ENCODE data around the gene KRT4. TPM values are rescaled to one million over a fixed set of nuclear protein-coding genes. Genes with fewer than 3 reads are reported as not detected.
"Not testable (repeated sequence)": the region's sequence is repeated elsewhere in the genome, so short reads cannot be mapped to it uniquely, and the experiment has no call there.

KRT4 gene
- not detected in 2 replicates for total RNA-seq (2014; rRNA removed; shearing (Covaris generic); ENCODE audit: low replicate concordance)

GRCh38 chr12:52813885-52814709 is at the start of gene KRT4:
TSS of gene KRT4 (minus strand) at chr12:52814116. CDS start at chr12:52814058, 58 bp downstream.
- Histone ChIP-seq H2AFZ (ENCODE audit: low read length) (no peak within 1 kb of the TSS), H3K36me3 (ENCODE audit: insufficient read depth, low read length) (no peaks in the 10 kb centered on the region), H3K27ac (ENCODE audit: low read length) (no peak within 1 kb of the TSS), H4K20me1 (ENCODE audit: insufficient read depth, low read depth, low read length) (no peaks in the 10 kb centered on the region), H3K4me3 (ENCODE audit: low read length) (no peak within 1 kb of the TSS), H3K9me3 (ENCODE audit: low read length) (no peaks in the 10 kb centered on the region), H3K4me1 (ENCODE audit: low read length) (peaks cover 11% of the 10 kb centered on the region), H3K79me2 (ENCODE audit: low read length) (no peaks in the 10 kb centered on the region), H3K4me2 (ENCODE audit: low read depth, low read length, poor library complexity, severe bottlenecking) (no peak within 1 kb of the TSS), H3K9me2 (replicated peaks; ENCODE audit: insufficient read depth, low read length) (no peaks in the 10 kb centered on the region), H3K27me3 (ENCODE audit: low read length) (no peaks in the 10 kb centered on the region), H3K9ac (ENCODE audit: low read length) (no peak within 1 kb of the TSS)
- no peak for DNase-seq

- no peak overlapping the region for H3K4me3 ChIP-seq (ENCODE audit: low read length)
- no peaks in the 10 kb centered on the region for H4K20me1 ChIP-seq (ENCODE audit: insufficient read depth, low read depth, low read length)
- H3K27ac ChIP-seq (ENCODE audit: low read length), result no peak overlapping the region
- no peaks in the 10 kb centered on the region for H3K4me1 ChIP-seq (ENCODE audit: low read length)
- no peaks in the 10 kb centered on the region for H3K36me3 ChIP-seq (ENCODE audit: insufficient read depth, low read length)
- no peaks in the 10 kb centered on the region for H3K79me2 ChIP-seq (ENCODE audit: low read length)
- H3K9me2 ChIP-seq (replicated peaks; ENCODE audit: insufficient read depth, low read length), result no peaks in the 10 kb centered on the region
- H3K9me3 ChIP-seq (ENCODE audit: low read length), result no peaks in the 10 kb centered on the region
- H3K9ac ChIP-seq (ENCODE audit: low read length), result no peak overlapping the region
- no peak overlapping the region for H2AFZ ChIP-seq (ENCODE audit: low read length)
- DNase-seq, result no peak
- no peaks in the 10 kb centered on the region for H3K27me3 ChIP-seq (ENCODE audit: low read length)
- no peak overlapping the region for H3K4me2 ChIP-seq (ENCODE audit: low read depth, low read length, poor library complexity, severe bottlenecking)
These were observed 48.1 kb upstream of the KRT4 start for GRCh38 chr12:52862023-52862422.

- Histone ChIP-seq H3K36me3 (ENCODE audit: insufficient read depth, low read length) (no peaks in the 10 kb centered on the region), H3K9ac (ENCODE audit: low read length) (no peak overlapping the region), H3K9me3 (ENCODE audit: low read length) (no peaks in the 10 kb centered on the region), H4K20me1 (ENCODE audit: insufficient read depth, low read depth, low read length) (no peaks in the 10 kb centered on the region), H3K79me2 (ENCODE audit: low read length) (no peaks in the 10 kb centered on the region), H3K27ac (ENCODE audit: low read length) (no peak overlapping the region), H2AFZ (ENCODE audit: low read length) (no peak overlapping the region), H3K4me3 (ENCODE audit: low read length) (no peak overlapping the region), H3K4me1 (ENCODE audit: low read length) (no peaks in the 10 kb centered on the region), H3K9me2 (replicated peaks; ENCODE audit: insufficient read depth, low read length) (no peaks in the 10 kb centered on the region), H3K27me3 (ENCODE audit: low read length) (no peaks in the 10 kb centered on the region), H3K4me2 (ENCODE audit: low read depth, low read length, poor library complexity, severe bottlenecking) (no peak overlapping the region)
- no peak for DNase-seq
These were observed 47.6 kb upstream of the KRT4 start for GRCh38 chr12:52861511-52861910.

- no peaks in the 10 kb centered on the region for H3K9me3 ChIP-seq (ENCODE audit: low read length)
- no peak overlapping the region for H3K27ac ChIP-seq (ENCODE audit: low read length)
- no peaks in the 10 kb centered on the region for H3K36me3 ChIP-seq (ENCODE audit: insufficient read depth, low read length)
- no peaks in the 10 kb centered on the region for H3K79me2 ChIP-seq (ENCODE audit: low read length)
- H2AFZ ChIP-seq (ENCODE audit: low read length), result no peak overlapping the region
- H3K4me1 ChIP-seq (ENCODE audit: low read length), result no peaks in the 10 kb centered on the region
- H3K9me2 ChIP-seq (replicated peaks; ENCODE audit: insufficient read depth, low read length), result no peaks in the 10 kb centered on the region
- no peak overlapping the region for H3K4me2 ChIP-seq (ENCODE audit: low read depth, low read length, poor library complexity, severe bottlenecking)
- H3K4me3 ChIP-seq (ENCODE audit: low read length), result no peak overlapping the region
- no peak overlapping the region for H3K9ac ChIP-seq (ENCODE audit: low read length)
- no peaks in the 10 kb centered on the region for H3K27me3 ChIP-seq (ENCODE audit: low read length)
- no peak for DNase-seq
- no peaks in the 10 kb centered on the region for H4K20me1 ChIP-seq (ENCODE audit: insufficient read depth, low read depth, low read length)
These were observed 46.3 kb upstream of the KRT4 start for GRCh38 chr12:52860102-52860823.

- no peaks in the 10 kb centered on the region for H3K9me3 ChIP-seq (ENCODE audit: low read length)
- no peaks in the 10 kb centered on the region for H3K36me3 ChIP-seq (ENCODE audit: insufficient read depth, low read length)
- DNase-seq, result no peak
- no peak overlapping the region for H3K4me3 ChIP-seq (ENCODE audit: low read length)
- no peak overlapping the region for H3K9ac ChIP-seq (ENCODE audit: low read length)
- no peaks in the 10 kb centered on the region for H4K20me1 ChIP-seq (ENCODE audit: insufficient read depth, low read depth, low read length)
- H3K4me2 ChIP-seq (ENCODE audit: low read depth, low read length, poor library complexity, severe bottlenecking), result no peak overlapping the region
- no peak overlapping the region for H2AFZ ChIP-seq (ENCODE audit: low read length)
- H3K4me1 ChIP-seq (ENCODE audit: low read length), result no peaks in the 10 kb centered on the region
- H3K27ac ChIP-seq (ENCODE audit: low read length), result no peak overlapping the region
- no peaks in the 10 kb centered on the region for H3K27me3 ChIP-seq (ENCODE audit: low read length)
- H3K79me2 ChIP-seq (ENCODE audit: low read length), result no peaks in the 10 kb centered on the region
- no peaks in the 10 kb centered on the region for H3K9me2 ChIP-seq (replicated peaks; ENCODE audit: insufficient read depth, low read length)
These were observed 43.6 kb upstream of the KRT4 start for GRCh38 chr12:52857500-52857899.

- Histone ChIP-seq H2AFZ (ENCODE audit: low read length) (no peak overlapping the region), H3K4me3 (ENCODE audit: low read length) (no peak overlapping the region), H3K4me1 (ENCODE audit: low read length) (no peaks in the 10 kb centered on the region; the same call in 1 of the 2 replicates), H3K4me2 (ENCODE audit: low read depth, low read length, poor library complexity, severe bottlenecking) (no peak overlapping the region), H3K79me2 (ENCODE audit: low read length) (no peaks in the 10 kb centered on the region), H3K9ac (ENCODE audit: low read length) (no peak overlapping the region), H3K9me3 (ENCODE audit: low read length) (no peaks in the 10 kb centered on the region), H3K9me2 (replicated peaks; ENCODE audit: insufficient read depth, low read length) (no peaks in the 10 kb centered on the region), H4K20me1 (ENCODE audit: insufficient read depth, low read depth, low read length) (no peaks in the 10 kb centered on the region), H3K27me3 (ENCODE audit: low read length) (no peaks in the 10 kb centered on the region), H3K27ac (ENCODE audit: low read length) (no peak overlapping the region), H3K36me3 (ENCODE audit: insufficient read depth, low read length) (no peaks in the 10 kb centered on the region)
- DNase-seq, result no peak
These were observed 42.9 kb upstream of the KRT4 start for GRCh38 chr12:52856787-52857186.

- H3K27me3 ChIP-seq (ENCODE audit: low read length); H3K4me1 ChIP-seq (ENCODE audit: low read length); H3K27ac ChIP-seq (ENCODE audit: low read length); H3K9me3 ChIP-seq (ENCODE audit: low read length); H3K79me2 ChIP-seq (ENCODE audit: low read length); H3K9ac ChIP-seq (ENCODE audit: low read length); H3K36me3 ChIP-seq (ENCODE audit: insufficient read depth, low read length); H3K4me3 ChIP-seq (ENCODE audit: low read length); H4K20me1 ChIP-seq (ENCODE audit: insufficient read depth, low read depth, low read length); H3K9me2 ChIP-seq (replicated peaks; ENCODE audit: insufficient read depth, low read length); H2AFZ ChIP-seq (ENCODE audit: low read length); DNase-seq; H3K4me2 ChIP-seq (ENCODE audit: low read depth, low read length, poor library complexity, severe bottlenecking): not testable (repeated sequence)
These were observed 42.2 kb upstream of the KRT4 start for GRCh38 chr12:52856077-52856476.

GRCh38 chr12:52851787-52852186 is 37.9 kb upstream of the KRT4 start:
- Histone ChIP-seq H3K4me2 (ENCODE audit: low read depth, low read length, poor library complexity, severe bottlenecking) (no peak overlapping the region), H3K36me3 (ENCODE audit: insufficient read depth, low read length) (no peaks in the 10 kb centered on the region), H4K20me1 (ENCODE audit: insufficient read depth, low read depth, low read length) (no peaks in the 10 kb centered on the region), H3K4me3 (ENCODE audit: low read length) (no peak overlapping the region), H3K27ac (ENCODE audit: low read length) (no peak overlapping the region), H3K27me3 (ENCODE audit: low read length) (no peaks in the 10 kb centered on the region), H3K9me3 (ENCODE audit: low read length) (no peaks in the 10 kb centered on the region), H3K4me1 (ENCODE audit: low read length) (peaks cover 17% of the 10 kb centered on the region), H3K9ac (ENCODE audit: low read length) (no peak overlapping the region), H3K9me2 (replicated peaks; ENCODE audit: insufficient read depth, low read length) (no peaks in the 10 kb centered on the region), H3K79me2 (ENCODE audit: low read length) (no peaks in the 10 kb centered on the region), H2AFZ (ENCODE audit: low read length) (no peak overlapping the region)
- no peak for DNase-seq

Data from Karpas-422 (cell line).